HFF-Myc (cell line): ENCODE data around the gene CYCS.

Experiments used
- DNase-seq: peaks from one replicate; pipeline ENCODE4 v3.0.0-alpha.2; 2011; ENCODE audit warnings: low read depth; ENCODE audit errors: extremely low read depth
- H3K4me3 ChIP-seq: replicated peaks from 2 replicates; pipeline ENCODE4 v1.5.1; 2011; ENCODE audit warnings: low read depth, mild to moderate bottlenecking, control low read depth, low read length
- CTCF ChIP-seq: IDR thresholded peaks from 2 replicates; pipeline ENCODE4 v1.5.1; 2012; ENCODE audit warnings: mild to moderate bottlenecking, low read depth, low read length, control low read depth; ENCODE audit errors: missing control alignments

CYCS gene

DNA sequence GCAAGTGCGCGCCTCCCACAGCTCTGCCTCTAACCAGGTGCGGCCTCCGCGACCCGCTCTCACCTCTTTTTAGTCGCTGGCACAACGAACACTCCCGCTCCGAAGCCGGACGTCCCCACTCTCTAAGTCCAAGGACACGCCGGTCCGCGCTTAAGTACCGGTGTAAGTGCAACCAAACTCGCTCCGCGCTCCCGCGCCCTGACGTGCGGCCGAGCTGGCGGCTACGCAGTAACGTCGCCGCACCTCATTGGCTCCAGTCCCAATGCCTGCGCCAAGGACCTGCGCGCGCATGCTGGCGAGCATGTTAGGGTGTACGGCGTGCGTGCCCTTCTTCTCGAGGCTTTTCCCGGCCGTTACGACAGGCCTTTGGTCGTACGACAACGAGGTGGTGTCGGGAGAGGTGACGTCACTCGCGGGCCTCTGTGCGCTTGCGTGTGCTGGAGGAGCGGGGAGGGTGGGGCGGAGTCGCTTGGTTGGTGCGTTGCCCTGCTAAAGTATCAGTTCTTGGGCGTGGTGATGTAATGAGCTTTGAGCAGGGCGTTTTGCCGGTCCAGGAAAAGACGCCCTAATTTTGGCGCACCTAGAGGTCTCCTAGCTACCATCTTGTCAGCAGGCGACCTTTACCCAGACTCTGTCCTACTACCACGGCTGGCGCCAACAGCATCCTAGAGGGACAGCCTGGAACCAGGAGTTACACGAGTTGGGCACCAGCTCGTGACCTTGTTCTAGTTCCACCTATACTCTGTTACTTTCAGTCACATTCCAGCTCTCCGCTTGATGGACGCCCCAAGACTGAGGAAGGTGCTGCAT is at the start of gene CYCS:
Gene CYCS (minus strand): TSS at position 124 of the 810 bp plus-strand sequence. CDS start 1,141 bp downstream, outside the sequence.
- peak; percentile 99 for DNase-seq
- H3K4me3 ChIP-seq: peak within 1 kb of the TSS; percentile 90
- TF ChIP-seq CTCF: no peak

- no peak for TF ChIP-seq CTCF
- no peak overlapping the region for H3K4me3 ChIP-seq
- DNase-seq: no peak
Observed at GRCh38 chr7:25173184-25173583, 48.1 kb upstream of the CYCS start.

GRCh38 chr7:25171516-25171915 is 46.5 kb upstream of the CYCS start:
- DNase-seq: no peak
- no peak for TF ChIP-seq CTCF
- H3K4me3 ChIP-seq: no peak overlapping the region

DNA sequence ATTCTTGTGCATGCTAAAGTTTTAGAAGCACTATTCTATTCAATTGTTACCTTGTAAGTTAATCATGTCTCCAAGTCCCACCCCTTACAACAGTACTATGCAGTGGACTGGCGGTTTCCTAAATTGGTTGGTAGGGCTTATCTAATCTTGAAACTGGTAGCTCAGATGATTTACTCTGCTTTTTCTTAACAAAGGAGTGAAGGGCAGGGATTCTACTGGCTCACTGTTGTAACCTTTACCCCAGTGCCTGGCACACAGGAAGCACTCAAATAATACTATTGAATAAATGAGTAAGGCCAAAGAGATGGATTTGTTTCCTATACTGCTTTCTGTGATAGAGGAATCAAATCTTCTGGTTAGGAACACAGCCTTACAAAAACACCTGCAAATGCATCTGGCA is 46.0 kb upstream of the CYCS start:
- no peak for TF ChIP-seq CTCF
- no peak for DNase-seq
- H3K4me3 ChIP-seq: no peak overlapping the region

- no peak for TF ChIP-seq CTCF
- H3K4me3 ChIP-seq: no peak overlapping the region
- no peak for DNase-seq
Observed at GRCh38 chr7:25169683-25170082, 44.6 kb upstream of the CYCS start.

DNA sequence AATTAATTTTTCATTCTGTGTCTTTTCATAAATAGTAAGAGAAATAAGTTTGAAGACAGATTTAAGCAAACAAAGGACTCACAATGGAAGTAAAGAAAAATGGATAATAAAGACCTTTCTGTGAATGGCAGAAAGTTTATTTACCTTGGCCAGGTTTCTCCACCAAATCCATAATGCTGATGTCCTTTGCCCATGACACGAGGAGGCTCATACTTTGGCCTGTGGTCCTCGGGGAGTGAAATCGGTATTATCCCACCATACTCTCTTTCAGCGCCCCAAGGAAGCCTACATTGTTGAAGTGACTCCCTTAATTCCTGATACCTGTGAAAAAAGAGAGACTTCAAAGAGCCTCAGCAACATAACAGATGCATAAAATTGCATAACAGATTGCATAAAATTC is 43.1 kb upstream of the CYCS start:
- TF ChIP-seq CTCF: no peak
- H3K4me3 ChIP-seq: no peak overlapping the region
- DNase-seq: no peak

- no peak for TF ChIP-seq CTCF
- no peak for DNase-seq
- no peak overlapping the region for H3K4me3 ChIP-seq
Observed at GRCh38 chr7:25167262-25167843, 42.3 kb upstream of the CYCS start.
